Endothelial cell of umbilical vein (primary cell): ENCODE measurements around the gene ATF6B. TPM values are rescaled to one million over a fixed set of nuclear protein-coding genes. Genes with fewer than 3 reads are reported as not detected.

ENCODE experiments used
- BruUV-seq: library from RNA; stranded (reverse); fragments of 400-500 nt; replicated peaks from 2 replicates; lab custom pipeline; 2021; lab: Mats Ljungman, UMichigan
- CTCF ChIA-PET: fragments of 300-600, 350-600 bp; sonication (Branson Sonifier 250); formaldehyde crosslinking; loops from one replicate; lab custom pipeline; 2021; ENCODE audit warnings: antibody characterized with exemption, inconsistent platforms; lab: Charles Lee
- POLR2A ChIA-PET: fragments of 300-600, 350-600 bp; sonication (Branson Sonifier 250); formaldehyde crosslinking; loops from one replicate; lab custom pipeline; 2021; ENCODE audit warnings: antibody characterized with exemption, inconsistent platforms; lab: Charles Lee
- DNase-seq: peaks from one replicate; pipeline ENCODE4 v3.0.0-alpha.2; 2011; ENCODE audit warnings: low read depth, low spot score
- FAIRE-seq: peaks from 2 replicates; lab custom pipeline; 2011; peaks lifted over from hg19 to GRCh38; lab: Jason Lieb, UNC
- H2AFZ ChIP-seq: 2 replicates; pipeline ENCODE4 v1.6.0; 2012; ENCODE audit warnings: low read depth, low read length, control low read depth, inconsistent platforms
- H3K27ac ChIP-seq: 2 replicates; pipeline ENCODE4 v1.5.1; 2011; ENCODE audit warnings: low read depth, mild to moderate bottlenecking, control low read depth, low read length, moderate library complexity; ENCODE audit not compliant: insufficient read depth
- H3K27me3 ChIP-seq, 2 experiments: 2 replicates each; pipeline versions ENCODE4 v1.6.0 to v1.6.1; 2011; ENCODE audit warnings: low read length in 2 of 2, mixed read lengths in 1 of 2; ENCODE audit not compliant: control insufficient read depth in 2 of 2, insufficient read depth in 2 of 2
- H3K36me3 ChIP-seq, 2 experiments: 2 replicates in 1 of 2; 3 replicates in 1 of 2; pipeline ENCODE4 v1.5.1; 2011; ENCODE audit warnings: low read length in 2 of 2, mild to moderate bottlenecking in 1 of 2, moderate library complexity in 1 of 2; ENCODE audit not compliant: control insufficient read depth in 2 of 2, insufficient read depth in 2 of 2; ENCODE audit errors: extremely low read depth in 1 of 2
- H3K4me1 ChIP-seq: 3 replicates; pipeline ENCODE4 v1.5.1; 2011; ENCODE audit warnings: mild to moderate bottlenecking, low read length; ENCODE audit not compliant: control insufficient read depth, insufficient read depth; ENCODE audit errors: extremely low read depth
- H3K4me2 ChIP-seq: 2 replicates; pipeline ENCODE4 v1.6.1; 2011; ENCODE audit warnings: low read length, control low read depth, mixed read lengths; ENCODE audit not compliant: insufficient read depth
- H3K4me3 ChIP-seq, 3 experiments: fragments of 200-600 bp in 1 of 3; sonication (generic), shearing (Covaris generic) in 1 of 3; replicated peaks in 1 of 3; 2 replicates each; pipeline ENCODE4 v1.5.1; 2011 to 2016; ENCODE audit warnings: control low read depth in 3 of 3, low read length in 3 of 3, mild to moderate bottlenecking in 2 of 3, inconsistent platforms in 1 of 3, low read depth in 1 of 3, moderate library complexity in 1 of 3; ENCODE audit not compliant: insufficient read depth in 1 of 3
- H3K79me2 ChIP-seq: 2 replicates; pipeline ENCODE4 v1.6.0; 2012; ENCODE audit warnings: low read length, inconsistent platforms; ENCODE audit not compliant: control insufficient read depth, insufficient read depth
- H3K9ac ChIP-seq: replicated peaks from 2 replicates; pipeline ENCODE3; 2011; ENCODE audit warnings: low read length, control low read depth; ENCODE audit not compliant: insufficient read depth; ENCODE audit errors: extremely low read depth
- H3K9me1 ChIP-seq: replicated peaks from 3 replicates; pipeline ENCODE4 v1.6.0; 2011; ENCODE audit warnings: mild to moderate bottlenecking, low read length; ENCODE audit not compliant: control insufficient read depth, insufficient read depth; ENCODE audit errors: extremely low read depth
- H3K9me3 ChIP-seq: replicated peaks from 2 replicates; pipeline ENCODE4 v1.5.1; 2012; ENCODE audit warnings: low read length, inconsistent platforms; ENCODE audit not compliant: control insufficient read depth, insufficient read depth
- H4K20me1 ChIP-seq: replicated peaks from 2 replicates; pipeline ENCODE3; 2011; ENCODE audit warnings: mild to moderate bottlenecking, low read length; ENCODE audit not compliant: control insufficient read depth, insufficient read depth; ENCODE audit errors: extremely low read depth
- CTCF ChIP-seq, 2 donors: IDR thresholded peaks; 1 replicate in 1 of 2; 2 replicates in 1 of 2; pipeline ENCODE4 v1.5.1; 2011; ENCODE audit warnings: low read length in 2 of 2, mild to moderate bottlenecking in 2 of 2, moderate library complexity in 2 of 2, control low read depth in 1 of 2, inconsistent platforms in 1 of 2, low read depth in 1 of 2; ENCODE audit not compliant: insufficient read depth in 1 of 2; ENCODE audit errors: extremely low read depth in 1 of 2
- EZH2 ChIP-seq: IDR thresholded peaks from 2 replicates; pipeline ENCODE4 v1.6.1; 2012; ENCODE audit warnings: borderline replicate concordance, low read depth, mild to moderate bottlenecking, moderate library complexity, low read length, inconsistent platforms; ENCODE audit not compliant: severe bottlenecking
- FOS ChIP-seq: IDR thresholded peaks from 2 replicates; pipeline ENCODE4 v1.6.1; 2011; ENCODE audit warnings: mild to moderate bottlenecking, low read length, moderate library complexity, borderline replicate concordance; ENCODE audit not compliant: insufficient read depth
- GATA2 ChIP-seq: IDR thresholded peaks from 2 replicates; pipeline ENCODE4 v1.7.0; 2011; ENCODE audit warnings: low read depth, mild to moderate bottlenecking, moderate library complexity, mixed read lengths, low read length; ENCODE audit not compliant: insufficient read length, insufficient read depth
- JUN ChIP-seq: IDR thresholded peaks from 2 replicates; pipeline ENCODE4 v1.6.1; 2011; ENCODE audit warnings: borderline replicate concordance, low read depth; ENCODE audit not compliant: insufficient read length, insufficient read depth
- MAX ChIP-seq: IDR thresholded peaks from 2 replicates; pipeline ENCODE4 v1.6.1; 2011; ENCODE audit not compliant: insufficient read depth, insufficient read length
- MYC ChIP-seq: IDR thresholded peaks from one replicate; pipeline ENCODE4 v1.6.1; 2011; ENCODE audit warnings: mild to moderate bottlenecking, low read depth, low read length
- POLR2A ChIP-seq: IDR thresholded peaks from 2 replicates; pipeline ENCODE4 v1.6.1; 2012; ENCODE audit warnings: low read depth, mild to moderate bottlenecking, control low read depth, low read length
- POLR2AphosphoS5 ChIP-seq: IDR thresholded peaks from 2 replicates; pipeline ENCODE4 v1.6.1; 2012; ENCODE audit warnings: low read depth, mild to moderate bottlenecking, control low read depth, low read length, moderate library complexity; ENCODE audit not compliant: insufficient read depth
- dilution Hi-C: fragments of 300-500 bp; cut with MboI; formaldehyde crosslinking; loops from one replicate; pipeline ENCODE4 v1.15.0; 2019; ENCODE audit warnings: low sequenced_read_pairs; ENCODE audit not compliant: extremely low pct_ligation_motif_present
- intact Hi-C: fragments of 100-400 bp; cut with micrococcal nuclease; formaldehyde crosslinking; loops from one replicate; pipeline ENCODE4 v1.10.0; 2022
- polyA plus RNA-seq, 4 experiments: library from polyadenylated mRNA; depleted of rRNA in 3 of 4; stranded (reverse) in 3 of 4; unstranded in 1 of 4; fragments of >200 nt; gene quantifications; 2 replicates each; pipeline versions ENCODE4 v1.2.1 to v1.2.3, GENCODE V29; 2011 to 2012; ENCODE audit warnings: missing spikeins in 1 of 4
- total RNA-seq: library from RNA; stranded (reverse); gene quantifications from 2 replicates; pipeline ENCODE4 v1.2.3, GENCODE V29; 2021

ATF6B gene
- total and polyA plus RNA-seq, 2 donors (not counting 3 experiments of a cell fraction or from before 2014, with no cell fraction given) = 106 to 115 TPM

GRCh38 chr6:32163559-32164258, 35.7 kb upstream of the ATF6B start:
- Histone ChIP-seq H3K27ac (no peak overlapping the region), H3K79me2 (no peaks in the 10 kb centered on the region), H3K4me2 (no peak overlapping the region), H3K9me3 (no peaks in the 10 kb centered on the region), H3K27me3 (no peaks in the 10 kb centered on the region), H4K20me1 (no peaks in the 10 kb centered on the region), H3K4me1 (no peaks in the 10 kb centered on the region), H3K9ac (no peak overlapping the region), H2AFZ (no peak overlapping the region), H3K36me3 (peaks cover 7 to 9% of the 10 kb centered on the region in 2 experiments), H3K9me1 (no peaks in the 10 kb centered on the region), H3K4me3 (no peak overlapping the region)
- TF ChIP-seq MYC (no peak), MAX (no peak), JUN (no peak), CTCF (IDR thresholded peaks at IDR 0.05; ENCODE audit: extremely low read depth in 1 of 2, insufficient read depth in 1 of 2, low read depth in 1 of 2, low read length in 2 of 2) (no peak), FOS (no peak), POLR2A (no peak), GATA2 (no peak), EZH2 (no peak), POLR2AphosphoS5 (no peak)
- intact Hi-C loops = no loop called here
- POLR2A ChIA-PET = no interaction called here
- no peak for DNase-seq
- BruUV-seq = no TSS peak
- FAIRE-seq = no peak
- dilution Hi-C loops = no loop called here
- CTCF ChIA-PET = interaction anchor here (1.1 kb wide), 2 partner anchors 34 to 46 kb away, joined by 3 to 4 read pairs; partner anchors contain the start of gene FKBPL
